Immature natural killer cell (primary cell): ENCODE measurements around the gene TTPAL. TPM values are rescaled to one million over a fixed set of nuclear protein-coding genes. Genes with fewer than 3 reads are reported as not detected.
"Not testable (repeated sequence)": the region's sequence is repeated elsewhere in the genome, so short reads cannot be mapped to it uniquely, and the experiment has no call there.

ENCODE experiments used
- DNase-seq, 3 donors: peaks; one replicate each; pipeline ENCODE4 v3.0.0; 2022; ENCODE audit warnings: mixed read lengths in 1 of 3
- H3K27ac Mint-ChIP-seq, 6 donors: one replicate each; pipeline ENCODE4 v1.8.0; 2020; ENCODE audit warnings: mixed read lengths in 6 of 6, mild to moderate bottlenecking in 5 of 6, inconsistent platforms in 4 of 6, moderate library complexity in 3 of 6
- H3K27me3 Mint-ChIP-seq, 3 donors: one replicate each; pipeline ENCODE4 v1.8.0; 2020 to 2021; ENCODE audit warnings: low read depth in 3 of 3, mild to moderate bottlenecking in 3 of 3, mixed read lengths in 3 of 3, moderate library complexity in 3 of 3, inconsistent platforms in 1 of 3
- H3K36me3 Mint-ChIP-seq, 3 donors: one replicate each; pipeline ENCODE4 v1.8.0; 2020; ENCODE audit warnings: mixed read lengths in 3 of 3, inconsistent platforms in 2 of 3, mild to moderate bottlenecking in 2 of 3
- H3K4me1 Mint-ChIP-seq, 2 donors: one replicate each; pipeline ENCODE4 v1.8.0; 2020; ENCODE audit warnings: inconsistent platforms in 2 of 2, mild to moderate bottlenecking in 2 of 2, mixed read lengths in 2 of 2, moderate library complexity in 1 of 2
- H3K4me3 Mint-ChIP-seq, 5 donors: one replicate each; pipeline ENCODE4 v1.8.0; 2020; ENCODE audit warnings: mild to moderate bottlenecking in 5 of 5, mixed read lengths in 5 of 5, inconsistent platforms in 3 of 5, moderate library complexity in 3 of 5
- H3K9me3 Mint-ChIP-seq, 6 donors: one replicate each; pipeline ENCODE4 v1.8.0; 2020; ENCODE audit warnings: mild to moderate bottlenecking in 6 of 6, mixed read lengths in 6 of 6, inconsistent platforms in 4 of 6, moderate library complexity in 3 of 6
- polyA plus RNA-seq, 3 donors: library from polyadenylated mRNA; unstranded; fragments of 300-500 nt; fragmentation: Illumina TruSeq; gene quantifications; one replicate each; pipeline ENCODE4 v1.2.3, GENCODE V29; 2021

Gene TTPAL
- polyA plus RNA-seq, 3 donors from 2014 or later, result 5.0 to 13.8 (median 5.6) TPM

GRCh38 chr20:44468044-44468782 is 7.5 kb upstream of the TTPAL start:
- no peak overlapping the region for H3K27ac Mint-ChIP-seq

GRCh38 chr20:44470327-44470726 is 5.3 kb upstream of the TTPAL start:
- Mint-ChIP-seq H3K4me1 (peaks cover 8 to 11% of the 10 kb centered on the region in 2 donors), H3K27ac (no peak overlapping the region), H3K36me3 (no peaks in the 10 kb centered on the region), H3K4me3 (no peak overlapping the region), H3K27me3 (peaks cover 0 to 6% (median 2%) of the 10 kb centered on the region in 3 donors), H3K9me3 (no peaks in the 10 kb centered on the region)
- DNase-seq, result no peak

More at GRCh38 chr20:44468044-44468782, 7.5 kb upstream of the TTPAL start:
- H3K36me3 Mint-ChIP-seq, result no peaks in the 10 kb centered on the region
- H3K9me3 Mint-ChIP-seq, result no peaks in the 10 kb centered on the region
- peaks cover 0 to 6% (median 3%) of the 10 kb centered on the region in 3 donors for H3K27me3 Mint-ChIP-seq
- no peak for DNase-seq
- no peak overlapping the region for H3K4me3 Mint-ChIP-seq
- no peaks in the 10 kb centered on the region for H3K4me1 Mint-ChIP-seq

- H3K4me3 Mint-ChIP-seq, result no peak overlapping the region
- no peak overlapping the region for H3K27ac Mint-ChIP-seq
- DNase-seq, result no peak
- H3K9me3 Mint-ChIP-seq, result no peaks in the 10 kb centered on the region
- H3K36me3 Mint-ChIP-seq, result no peaks in the 10 kb centered on the region
- H3K27me3 Mint-ChIP-seq, result peaks cover 2 to 10% (median 8%) of the 10 kb centered on the region in 3 donors
- peaks cover 20 to 22% of the 10 kb centered on the region in 2 donors for H3K4me1 Mint-ChIP-seq
Measured at GRCh38 chr20:44471481-44471882, 4.2 kb upstream of the TTPAL start.

- Mint-ChIP-seq H3K4me1 (peaks cover 28 to 30% of the 10 kb centered on the region in 2 donors), H3K27ac (peak overlapping the region in 2 of 6 donors; percentile 44 to 49), H3K27me3 (peaks cover 2 to 11% (median 5%) of the 10 kb centered on the region in 3 donors)
- not testable (repeated sequence) for H3K9me3 Mint-ChIP-seq, DNase-seq, H3K36me3 Mint-ChIP-seq, H3K4me3 Mint-ChIP-seq
Measured at GRCh38 chr20:44472283-44472682, 3.4 kb upstream of the TTPAL start.

- Mint-ChIP-seq H3K27me3 (peaks cover 2 to 11% (median 5%) of the 10 kb centered on the region in 3 donors), H3K9me3 (no peaks in the 10 kb centered on the region), H3K4me3 (peak overlapping the region; percentile 86 to 94 (median 91)), H3K27ac (peak overlapping the region; percentile 91 to 98 (median 96)), H3K4me1 (peaks cover 28 to 30% of the 10 kb centered on the region in 2 donors), H3K36me3 (peaks cover 0 to 2% (median 0%) of the 10 kb centered on the region in 3 donors)
- DNase-seq, result no peak
Measured at GRCh38 chr20:44475372-44475693, 341 bp upstream of the TTPAL start.

- H3K27ac Mint-ChIP-seq, result peak overlapping the region; percentile 91 to 98 (median 96)
- peak overlapping the region; percentile 27 to 91 (median 44) for H3K4me3 Mint-ChIP-seq
Measured at GRCh38 chr20:44477151-44477550, 1.5 kb downstream of the TTPAL start.

GRCh38 chr20:44478206-44478605 is 2.5 kb downstream of the TTPAL start:
- Mint-ChIP-seq H3K27ac (peak overlapping the region; percentile 11 to 81 (median 66)), H3K9me3 (no peaks in the 10 kb centered on the region), H3K4me1 (peaks cover 28 to 30% of the 10 kb centered on the region in 2 donors), H3K36me3 (peaks cover 0 to 18% (median 13%) of the 10 kb centered on the region in 3 donors), H3K27me3 (peaks cover 0 to 11% (median 3%) of the 10 kb centered on the region in 3 donors), H3K4me3 (no peak overlapping the region)
- DNase-seq, result no peak

More at GRCh38 chr20:44477151-44477550, 1.5 kb downstream of the TTPAL start:
- Mint-ChIP-seq H3K36me3 (peaks cover 0 to 17% (median 13%) of the 10 kb centered on the region in 3 donors), H3K4me1 (peaks cover 28 to 30% of the 10 kb centered on the region in 2 donors), H3K27me3 (peaks cover 0 to 11% (median 3%) of the 10 kb centered on the region in 3 donors), H3K9me3 (no peaks in the 10 kb centered on the region)
- no peak for DNase-seq

- DNase-seq, result no peak
- H3K36me3 Mint-ChIP-seq, result peaks cover 7 to 29% (median 13%) of the 10 kb centered on the region in 3 donors
- H3K4me3 Mint-ChIP-seq, result no peak overlapping the region
- H3K4me1 Mint-ChIP-seq, result peaks cover 26% of the 10 kb centered on the region in 2 donors
- H3K9me3 Mint-ChIP-seq, result no peaks in the 10 kb centered on the region
- no peak overlapping the region for H3K27ac Mint-ChIP-seq
- H3K27me3 Mint-ChIP-seq, result peaks cover 0 to 11% (median 3%) of the 10 kb centered on the region in 3 donors
Measured at GRCh38 chr20:44479643-44480042, 4.0 kb downstream of the TTPAL start.

GRCh38 chr20:44480097-44480496 is 4.4 kb downstream of the TTPAL start:
- H3K27ac Mint-ChIP-seq, result no peak overlapping the region
- peaks cover 0 to 11% (median 3%) of the 10 kb centered on the region in 3 donors for H3K27me3 Mint-ChIP-seq
- no peak overlapping the region for H3K4me3 Mint-ChIP-seq

GRCh38 chr20:44481719-44482416 is 6.2 kb downstream of the TTPAL start:
- no peaks in the 10 kb centered on the region for H3K27me3 Mint-ChIP-seq
- H3K27ac Mint-ChIP-seq, result peak overlapping the region in 2 of 6 donors; percentile 35 to 41
- H3K36me3 Mint-ChIP-seq, result peaks cover 10 to 37% (median 24%) of the 10 kb centered on the region in 3 donors
- peaks cover 5 to 9% of the 10 kb centered on the region in 2 donors for H3K4me1 Mint-ChIP-seq
- H3K4me3 Mint-ChIP-seq, result no peak overlapping the region
- no peak for DNase-seq
- H3K9me3 Mint-ChIP-seq, result no peaks in the 10 kb centered on the region

More at GRCh38 chr20:44480097-44480496, 4.4 kb downstream of the TTPAL start:
- DNase-seq, result no peak
- H3K4me1 Mint-ChIP-seq, result peaks cover 22 to 24% of the 10 kb centered on the region in 2 donors
- peaks cover 9 to 30% (median 14%) of the 10 kb centered on the region in 3 donors for H3K36me3 Mint-ChIP-seq
- no peaks in the 10 kb centered on the region for H3K9me3 Mint-ChIP-seq

GRCh38 chr20:44483112-44483511 is 7.4 kb downstream of the TTPAL start:
- no peak for DNase-seq
- Mint-ChIP-seq H3K4me1 (peaks cover 2 to 6% of the 10 kb centered on the region in 2 donors), H3K27ac (peak overlapping the region in 1 of 6 donors; percentile 14), H3K36me3 (peaks cover 10 to 37% (median 24%) of the 10 kb centered on the region in 3 donors), H3K27me3 (no peaks in the 10 kb centered on the region), H3K4me3 (no peak overlapping the region), H3K9me3 (no peaks in the 10 kb centered on the region)

- Mint-ChIP-seq H3K27me3 (peaks cover 0 to under 1% (median 0%) of the 10 kb centered on the region in 3 donors), H3K36me3 (peaks cover 25 to 55% (median 41%) of the 10 kb centered on the region in 3 donors), H3K4me3 (no peak overlapping the region), H3K27ac (peak overlapping the region in 4 of 6 donors; percentile 25 to 80 (median 50)), H3K9me3 (no peaks in the 10 kb centered on the region), H3K4me1 (peaks cover 9 to 27% of the 10 kb centered on the region in 2 donors)
- DNase-seq, result no peak
Measured at GRCh38 chr20:44485078-44485829, 9.6 kb downstream of the TTPAL start.

GRCh38 chr20:44485830-44486198 is 10.1 kb downstream of the TTPAL start:
- peak overlapping the region in 1 of 6 donors; percentile 28 for H3K27ac Mint-ChIP-seq
- no peaks in the 10 kb centered on the region for H3K9me3 Mint-ChIP-seq
- H3K27me3 Mint-ChIP-seq, result peaks cover 0 to 2% (median 0%) of the 10 kb centered on the region in 3 donors

More at GRCh38 chr20:44485830-44486198, 10.1 kb downstream of the TTPAL start:
- DNase-seq, result no peak
- Mint-ChIP-seq H3K4me3 (no peak overlapping the region), H3K4me1 (peaks cover 14 to 32% of the 10 kb centered on the region in 2 donors), H3K36me3 (peaks cover 25 to 52% (median 38%) of the 10 kb centered on the region in 3 donors)
